ENCODE measurements around the gene TMEM200A.

GRCh38 chr6:130486417-130486816 is 120.6 kb downstream of the TMEM200A start:
- no peak for TF ChIP-seq POLR2A (IDR thresholded peaks at IDR 0.05)
- TF ChIP-seq CTCF (IDR thresholded peaks at IDR 0.05 in 8 of 11, conservative IDR thresholded peaks at IDR 0.05 in 3 of 11) = no peak
- no peak for TF ChIP-seq POLR2AphosphoS5 (IDR thresholded peaks at IDR 0.05)

All from spleen (tissue), 7 donors.